Loucy (cell line): Measurements from ENCODE around the gene FGD1.

ENCODE experiments used
- H2AFZ ChIP-seq: fragments of 200-600 bp; sonication (generic); 2 replicates; pipeline ENCODE4 v1.6.0; 2016; ENCODE audit warnings: antibody characterized with exemption, mild to moderate bottlenecking, low read length, moderate library complexity
- H3F3A ChIP-seq: fragments of 200-600 bp; 2 replicates; pipeline ENCODE4 v1.6.0; 2016; ENCODE audit warnings: antibody characterized with exemption, low read depth, mild to moderate bottlenecking
- H3K27me3 ChIP-seq: fragments of 200-600 bp; sonication (generic); 2 replicates; pipeline ENCODE4 v1.6.1; 2014; ENCODE audit warnings: low read length, mild to moderate bottlenecking; ENCODE audit not compliant: insufficient read depth, poor library complexity, severe bottlenecking
- H3K36me3 ChIP-seq: fragments of 200-600 bp; sonication (generic); 2 replicates; pipeline ENCODE4 v1.6.1; 2016; ENCODE audit warnings: low read length; ENCODE audit not compliant: insufficient read depth
- H3K4me1 ChIP-seq: fragments of 200-600 bp; sonication (generic); 2 replicates; pipeline ENCODE4 v1.5.1; 2014; ENCODE audit warnings: low read length, mild to moderate bottlenecking; ENCODE audit not compliant: insufficient read depth, poor library complexity, severe bottlenecking
- H3K4me2 ChIP-seq: fragments of 200-600 bp; sonication (generic); 2 replicates; pipeline ENCODE4 v1.6.0; 2014; ENCODE audit warnings: antibody characterized with exemption, low read length, low read depth, mild to moderate bottlenecking; ENCODE audit not compliant: poor library complexity, severe bottlenecking
- H3K4me3 ChIP-seq: fragments of 200-600 bp; sonication (generic); 2 replicates; pipeline ENCODE4 v1.5.1; 2014; ENCODE audit warnings: low read length, mild to moderate bottlenecking, mixed read lengths; ENCODE audit not compliant: poor library complexity, severe bottlenecking
- H3K79me2 ChIP-seq: fragments of 200-600 bp; sonication (generic); 2 replicates; pipeline ENCODE4 v1.6.1; 2014; ENCODE audit warnings: low read length; ENCODE audit not compliant: insufficient read depth
- H3K9ac ChIP-seq: fragments of 200-600 bp; sonication (generic); 2 replicates; pipeline ENCODE4 v1.6.0; 2014; ENCODE audit warnings: mild to moderate bottlenecking, low read depth, low read length, moderate library complexity; ENCODE audit not compliant: poor library complexity, severe bottlenecking
- H3K9me2 ChIP-seq: fragments of 200-600 bp; sonication (generic); replicated peaks from 2 replicates; pipeline ENCODE4 v1.6.1; 2016; ENCODE audit warnings: low read depth, low read length, mixed read lengths
- H3K9me3 ChIP-seq: fragments of 200-600 bp; sonication (generic); 2 replicates; pipeline ENCODE4 v1.6.1; 2014; ENCODE audit warnings: mild to moderate bottlenecking, antibody characterized with exemption, low read length, low read depth; ENCODE audit not compliant: insufficient read depth
- H4K20me1 ChIP-seq: fragments of 200-600 bp; sonication (generic); 2 replicates; pipeline ENCODE4 v1.6.0; 2014; ENCODE audit warnings: antibody characterized with exemption, low read length, mild to moderate bottlenecking; ENCODE audit not compliant: insufficient read depth, poor library complexity, severe bottlenecking
- CTCF ChIP-seq: fragments of 200-600 bp; sonication (generic); conservative IDR thresholded peaks from 2 replicates; pipeline ENCODE4 v1.5.1; 2014; ENCODE audit warnings: mild to moderate bottlenecking, antibody characterized with exemption, low read length
- EZH2phosphoT487 ChIP-seq: fragments of 200-600 bp; IDR thresholded peaks from 2 replicates; pipeline ENCODE4 v1.6.1; 2018; ENCODE audit warnings: antibody characterized with exemption, mild to moderate bottlenecking, moderate library complexity, borderline replicate concordance

Gene FGD1

GRCh38 chrX:54479136-54480111 lies 16.6 kb downstream of the FGD1 start:
- TF ChIP-seq CTCF (no peak), EZH2phosphoT487 (no peak)
- Histone ChIP-seq H3K9me2 (no peaks in the 10 kb centered on the region), H3K4me2 (no peak overlapping the region), H3F3A (no peaks in the 10 kb centered on the region), H4K20me1 (no peaks in the 10 kb centered on the region), H3K4me3 (no peak overlapping the region), H3K9me3 (no peaks in the 10 kb centered on the region), H3K79me2 (no peaks in the 10 kb centered on the region), H3K4me1 (no peaks in the 10 kb centered on the region), H3K36me3 (no peaks in the 10 kb centered on the region), H3K9ac (no peak overlapping the region), H3K27me3 (no peaks in the 10 kb centered on the region), H2AFZ (no peak overlapping the region)

DNA sequence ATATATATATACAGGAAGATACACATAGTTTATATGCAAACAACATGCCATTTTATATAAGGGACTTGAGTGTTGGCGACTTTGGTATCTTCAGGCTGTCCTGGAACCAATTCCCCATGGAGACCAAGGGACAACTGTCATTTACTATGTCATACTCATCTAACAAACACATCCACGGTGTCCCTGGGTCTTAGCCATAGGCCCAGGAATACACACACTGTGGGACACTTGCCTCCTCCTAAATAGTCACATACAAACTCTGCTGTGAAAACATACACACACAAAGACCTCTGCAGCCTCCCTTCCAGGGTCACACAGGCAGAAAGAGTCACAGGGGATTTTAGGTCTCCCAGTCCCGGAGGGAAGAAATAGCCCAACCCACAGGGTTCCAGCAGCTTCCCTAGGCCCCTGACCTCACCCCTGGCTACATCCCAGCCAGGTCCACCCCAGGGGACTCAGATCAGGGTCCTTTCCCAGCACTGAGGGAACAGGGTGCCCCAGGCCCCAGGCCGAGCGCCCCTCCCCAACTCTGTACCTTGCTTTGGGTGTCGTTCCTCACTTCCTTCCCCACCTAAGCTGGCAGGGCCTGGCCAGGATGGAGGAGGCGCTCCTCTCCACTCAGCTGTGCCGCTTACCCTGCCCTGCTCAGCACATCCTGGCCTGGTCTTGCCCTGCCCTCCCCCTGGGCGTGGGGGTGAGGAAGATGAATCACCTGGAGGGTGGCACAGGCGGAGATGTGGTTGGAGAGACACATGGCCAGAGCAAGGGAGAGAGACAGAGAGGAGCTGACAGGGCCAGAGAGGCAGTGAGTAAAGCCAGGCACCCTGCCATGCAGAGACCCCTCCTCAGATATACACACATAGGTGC lies 21.8 kb downstream of the FGD1 start:
- Histone ChIP-seq H2AFZ (no peak overlapping the region), H3K27me3 (no peaks in the 10 kb centered on the region), H3K4me1 (no peaks in the 10 kb centered on the region), H3F3A (no peaks in the 10 kb centered on the region), H3K4me2 (no peak overlapping the region), H3K4me3 (no peak overlapping the region), H3K9ac (no peak overlapping the region), H3K36me3 (no peaks in the 10 kb centered on the region), H3K9me3 (no peaks in the 10 kb centered on the region), H3K9me2 (no peaks in the 10 kb centered on the region), H4K20me1 (no peaks in the 10 kb centered on the region), H3K79me2 (no peaks in the 10 kb centered on the region)
- TF ChIP-seq EZH2phosphoT487 (no peak), CTCF (no peak)

DNA sequence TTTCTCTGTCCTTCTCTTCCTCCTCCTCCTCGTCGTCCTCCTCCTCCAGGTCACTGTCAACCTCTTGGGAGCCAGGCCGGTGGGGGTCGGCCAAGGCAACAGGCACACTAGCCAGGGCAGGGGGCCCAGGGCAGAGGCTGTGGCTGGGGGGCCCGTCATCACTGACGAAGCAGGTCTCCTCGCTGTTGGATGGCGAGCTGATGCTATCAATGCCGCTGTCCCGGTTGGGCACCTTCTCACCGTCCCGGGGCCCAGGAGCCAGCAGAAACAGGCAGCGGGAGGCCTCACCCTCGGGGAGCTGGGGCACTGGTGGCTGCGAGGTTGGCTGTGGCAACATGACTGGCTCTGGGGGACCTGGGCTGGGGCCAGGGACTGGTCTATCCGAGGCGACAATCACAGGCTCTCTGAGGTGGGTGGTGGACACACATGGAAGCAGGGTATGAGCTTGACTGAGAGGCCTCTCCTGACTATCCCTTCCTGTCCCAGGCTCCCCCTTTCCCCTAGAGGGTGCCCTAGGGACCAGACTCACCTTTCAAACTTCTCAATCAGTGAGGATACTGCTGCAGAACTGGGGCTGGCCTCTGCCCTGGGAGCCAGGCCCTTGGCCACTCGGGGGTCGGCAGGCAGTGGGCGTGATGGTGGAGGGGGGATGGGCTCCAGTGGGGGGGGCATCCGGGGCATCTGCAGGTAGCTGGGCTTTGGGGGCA lies 25.8 kb downstream of the FGD1 start:
- Histone ChIP-seq H3K79me2 (no peaks in the 10 kb centered on the region), H3K4me3 (no peak overlapping the region), H3K4me1 (no peaks in the 10 kb centered on the region), H4K20me1 (no peaks in the 10 kb centered on the region), H3K9me3 (no peaks in the 10 kb centered on the region), H3K36me3 (no peaks in the 10 kb centered on the region), H3K9ac (no peak overlapping the region), H3K9me2 (no peaks in the 10 kb centered on the region), H2AFZ (no peak overlapping the region), H3K27me3 (no peaks in the 10 kb centered on the region), H3K4me2 (no peak overlapping the region), H3F3A (no peaks in the 10 kb centered on the region)
- TF ChIP-seq EZH2phosphoT487 (no peak), CTCF (no peak)
